Smooth muscle cell (in vitro differentiated cells): ENCODE measurements around the gene TGFBR2. TPM values are rescaled to one million over a fixed set of nuclear protein-coding genes. Genes with fewer than 3 reads are reported as not detected.

Experiments used
- DNase-seq: peaks from one replicate; lab custom pipeline; 2025; ENCODE audit not compliant: unreplicated experiment; lab: John Stamatoyannopoulos, UW
- H2AFZ ChIP-seq: fragments of 200-600 bp; sonication (generic); 2 replicates; pipeline ENCODE4 v1.6.0; 2016; ENCODE audit warnings: antibody characterized with exemption, low read depth, mild to moderate bottlenecking
- H3F3A ChIP-seq: fragments of 200-600 bp; sonication (generic); 2 replicates; pipeline ENCODE4 v1.6.0; 2017; ENCODE audit warnings: antibody characterized with exemption, low read depth
- H3K27ac ChIP-seq: fragments of 200-600 bp; sonication (generic); 2 replicates; pipeline ENCODE4 v1.5.1; 2016; ENCODE audit warnings: low read depth, mild to moderate bottlenecking
- H3K27me3 ChIP-seq: fragments of 200-600 bp; sonication (generic); 2 replicates; pipeline ENCODE4 v1.6.1; 2016; ENCODE audit warnings: low read depth, mild to moderate bottlenecking
- H3K36me3 ChIP-seq: fragments of 200-600 bp; sonication (generic); 2 replicates; pipeline ENCODE4 v1.5.1; 2016; ENCODE audit warnings: low read depth
- H3K4me1 ChIP-seq: fragments of 200-600 bp; sonication (generic); 2 replicates; pipeline ENCODE4 v1.5.1; 2016; ENCODE audit warnings: low read depth
- H3K4me2 ChIP-seq: fragments of 200-600 bp; sonication (generic); 2 replicates; pipeline ENCODE4 v1.6.0; 2016; ENCODE audit warnings: mild to moderate bottlenecking
- H3K4me3 ChIP-seq: fragments of 200-600 bp; sonication (generic); 2 replicates; pipeline ENCODE4 v1.5.1; 2016; ENCODE audit warnings: mild to moderate bottlenecking
- H3K79me2 ChIP-seq: fragments of 200-600 bp; sonication (generic); 2 replicates; pipeline ENCODE4 v1.6.0; 2016; ENCODE audit warnings: low read depth, mild to moderate bottlenecking
- H3K9ac ChIP-seq: fragments of 200-600 bp; sonication (generic); 2 replicates; pipeline ENCODE4 v1.6.0; 2016; ENCODE audit warnings: low read depth
- H3K9me3 ChIP-seq: fragments of 200-600 bp; sonication (generic); replicated peaks from 2 replicates; pipeline ENCODE4 v1.5.1; 2016; ENCODE audit warnings: low read depth
- H4K20me1 ChIP-seq: fragments of 200-600 bp; sonication (generic); 2 replicates; pipeline ENCODE4 v1.6.0; 2016; ENCODE audit warnings: low read depth
- WGBS: methylation state at CpG from one replicate; pipeline ENCODE4 v1.1.7; 2016; ENCODE audit warnings: low lambda C conversion rate; 5-methylcytosine and 5-hydroxymethylcytosine counted together
- polyA plus RNA-seq: library from polyadenylated mRNA; unstranded; fragments of >200 nt; fragmentation: Nextera tagmentation; extraction: Ambion mirVana; gene quantifications from 2 replicates; pipeline ENCODE4 v1.2.1, GENCODE V29; 2016
- total RNA-seq: library from RNA; depleted of rRNA; stranded (reverse); fragments of >200 nt; gene quantifications from 2 replicates; pipeline ENCODE4 v1.2.3, GENCODE V29; 2014
- TF ChIP-seq, protein P1 (sequence below): fragments of 200-600 bp; sonication (generic); IDR thresholded peaks from 2 replicates; pipeline ENCODE4 v1.5.1; 2017; ENCODE audit warnings: borderline replicate concordance, mild to moderate bottlenecking, antibody characterized with exemption; ENCODE audit not compliant: insufficient read depth, poor library complexity, severe bottlenecking

The TGFBR2 gene
- total and polyA plus RNA-seq, 2 experiments from 2014 or later = 39.6 to 53.7 TPM

DNA sequence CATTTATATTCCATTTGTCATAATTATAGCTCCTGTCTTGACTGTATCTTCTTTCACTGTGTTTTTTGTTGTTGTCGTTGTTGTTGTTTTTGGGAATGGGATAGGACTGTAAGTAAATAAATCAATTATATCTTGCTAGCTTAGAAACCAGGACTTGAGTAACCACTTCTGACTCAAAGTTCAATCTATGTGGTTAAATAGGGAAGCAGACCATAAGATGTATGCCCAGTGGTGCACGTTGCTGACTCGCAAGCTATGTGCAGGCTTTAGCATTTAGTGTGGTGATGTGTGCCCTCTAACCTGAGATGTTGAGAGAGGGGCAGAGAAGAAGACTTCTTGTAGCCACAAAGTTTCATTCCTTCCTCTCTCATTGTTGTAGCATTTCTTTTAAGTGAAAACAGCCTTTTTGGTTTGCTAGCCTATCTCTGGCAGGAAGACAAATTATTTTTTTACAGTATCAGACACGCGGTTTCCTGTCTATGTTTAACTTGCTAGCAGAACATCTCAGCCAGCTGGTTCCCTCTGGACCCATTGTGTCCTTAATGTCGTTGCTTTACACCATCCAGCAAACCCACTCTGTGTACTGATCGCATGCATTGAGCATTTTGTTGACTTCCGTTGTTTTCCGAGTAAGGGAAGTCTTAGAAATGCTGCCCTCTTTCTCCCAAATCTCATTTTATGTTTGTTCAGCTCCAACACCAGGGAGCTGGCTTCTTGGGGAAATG lies 52.1 kb downstream of the TGFBR2 start:
- Histone ChIP-seq H3K27ac (peak overlapping the region; percentile 94), H3K9me3 (no peaks in the 10 kb centered on the region), H3K4me1 (peaks cover 23% of the 10 kb centered on the region), H3K79me2 (peaks cover 10% of the 10 kb centered on the region), H3K4me3 (no peak overlapping the region), H3F3A (peaks cover 9% of the 10 kb centered on the region), H4K20me1 (no peaks in the 10 kb centered on the region), H3K27me3 (no peaks in the 10 kb centered on the region), H3K4me2 (peak overlapping the region; percentile 73), H3K36me3 (no peaks in the 10 kb centered on the region), H3K9ac (peak overlapping the region; percentile 59), H2AFZ (no peak overlapping the region)
- 35% methylated on average over 9 of the region's 9 CpGs for WGBS
- TF ChIP-seq, protein P1, sequence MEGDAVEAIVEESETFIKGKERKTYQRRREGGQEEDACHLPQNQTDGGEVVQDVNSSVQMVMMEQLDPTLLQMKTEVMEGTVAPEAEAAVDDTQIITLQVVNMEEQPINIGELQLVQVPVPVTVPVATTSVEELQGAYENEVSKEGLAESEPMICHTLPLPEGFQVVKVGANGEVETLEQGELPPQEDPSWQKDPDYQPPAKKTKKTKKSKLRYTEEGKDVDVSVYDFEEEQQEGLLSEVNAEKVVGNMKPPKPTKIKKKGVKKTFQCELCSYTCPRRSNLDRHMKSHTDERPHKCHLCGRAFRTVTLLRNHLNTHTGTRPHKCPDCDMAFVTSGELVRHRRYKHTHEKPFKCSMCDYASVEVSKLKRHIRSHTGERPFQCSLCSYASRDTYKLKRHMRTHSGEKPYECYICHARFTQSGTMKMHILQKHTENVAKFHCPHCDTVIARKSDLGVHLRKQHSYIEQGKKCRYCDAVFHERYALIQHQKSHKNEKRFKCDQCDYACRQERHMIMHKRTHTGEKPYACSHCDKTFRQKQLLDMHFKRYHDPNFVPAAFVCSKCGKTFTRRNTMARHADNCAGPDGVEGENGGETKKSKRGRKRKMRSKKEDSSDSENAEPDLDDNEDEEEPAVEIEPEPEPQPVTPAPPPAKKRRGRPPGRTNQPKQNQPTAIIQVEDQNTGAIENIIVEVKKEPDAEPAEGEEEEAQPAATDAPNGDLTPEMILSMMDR = no peak
- DNase-seq = no peak

GRCh38 chr3:30659270-30660130 lies 53.1 kb downstream of the TGFBR2 start:
- Histone ChIP-seq H3K4me3 (no peak overlapping the region), H2AFZ (no peak overlapping the region), H3K27me3 (no peaks in the 10 kb centered on the region), H3K9ac (no peak overlapping the region), H3K9me3 (no peaks in the 10 kb centered on the region), H3K27ac (peak overlapping the region; percentile 94), H3K36me3 (no peaks in the 10 kb centered on the region), H3K4me1 (peaks cover 23% of the 10 kb centered on the region), H3K79me2 (peaks cover 10% of the 10 kb centered on the region), H3K4me2 (peak overlapping the region; percentile 73), H3F3A (peaks cover 9% of the 10 kb centered on the region), H4K20me1 (no peaks in the 10 kb centered on the region)
- TF ChIP-seq, protein P1 = no peak
- 42% methylated on average over 7 of the region's 7 CpGs for WGBS
- no peak for DNase-seq

- Histone ChIP-seq H3K4me1 (peaks cover 23% of the 10 kb centered on the region), H3K36me3 (no peaks in the 10 kb centered on the region), H3K9me3 (no peaks in the 10 kb centered on the region), H3K4me3 (no peak overlapping the region), H3K27me3 (no peaks in the 10 kb centered on the region), H2AFZ (no peak overlapping the region), H3F3A (peaks cover 9% of the 10 kb centered on the region), H3K27ac (peak overlapping the region; percentile 94), H4K20me1 (no peaks in the 10 kb centered on the region), H3K4me2 (peak overlapping the region; percentile 48), H3K79me2 (peaks cover 10% of the 10 kb centered on the region), H3K9ac (no peak overlapping the region)
- WGBS = 92% methylated on average over 3 of the region's 3 CpGs
- DNase-seq = no peak
- TF ChIP-seq, protein P1 = no peak
Observed at GRCh38 chr3:30660136-30660535, 53.7 kb downstream of the TGFBR2 start.
